ENCODE measurements around the gene IGF1R.

- TF ChIP-seq EP300 (IDR thresholded peaks at IDR 0.05), result no peak
- no peak for TF ChIP-seq CTCF (IDR thresholded peaks at IDR 0.05)
- TF ChIP-seq POLR2A (IDR thresholded peaks at IDR 0.05), result no peak
Measured at GRCh38 chr15:98730860-98731711, 82.7 kb downstream of the IGF1R start.
